K562 (cell line): ENCODE results near the gene TRIM31. TPM values are rescaled to one million over a fixed set of nuclear protein-coding genes. Genes with fewer than 3 reads are reported as not detected.

Source experiments
- BRD4 ChIP-seq: fragments of 200-600 bp; sonication (generic); IDR thresholded peaks from 2 replicates; pipeline ENCODE4 v1.6.1; 2017; ENCODE audit warnings: inconsistent platforms
- CBX3 ChIP-seq, 2 experiments: IDR thresholded peaks; 1 replicate in 1 of 2; 2 replicates in 1 of 2; pipeline ENCODE4 v1.6.1; 2012; ENCODE audit warnings: inconsistent platforms in 2 of 2, low read length in 2 of 2, borderline replicate concordance in 1 of 2, control low read depth in 1 of 2
- DACH1 ChIP-seq: fragments of 450-650 bp; IDR thresholded peaks from 2 replicates; pipeline ENCODE4 v1.6.1; 2018; ENCODE audit not compliant: partially characterized antibody
- KDM2B ChIP-seq: fragments of 250-450 bp; sonication (Bioruptor Pico); IDR thresholded peaks from 2 replicates; pipeline ENCODE4 v1.8.0; 2021; ENCODE audit warnings: mild to moderate bottlenecking, moderate library complexity
- MCM5 ChIP-seq: fragments of 450-650 bp; IDR thresholded peaks from 2 replicates; pipeline ENCODE4 v1.6.1; 2016; ENCODE audit warnings: low read depth
- MIER1 ChIP-seq: fragments of 450-650 bp; IDR thresholded peaks from 2 replicates; pipeline ENCODE4 v1.6.1; 2016; ENCODE audit warnings: antibody characterized with exemption, mild to moderate bottlenecking, low read depth
- MTA2 ChIP-seq: fragments of 450-650 bp; IDR thresholded peaks from 2 replicates; pipeline ENCODE4 v1.6.1; 2016; ENCODE audit warnings: low read depth
- NFATC3 ChIP-seq: fragments of 450-650 bp; IDR thresholded peaks from 2 replicates; pipeline ENCODE4 v1.6.1; 2017; ENCODE audit warnings: mild to moderate bottlenecking
- NFIC ChIP-seq: fragments of 450-650 bp; IDR thresholded peaks from 2 replicates; pipeline ENCODE4 v1.6.1; 2017; ENCODE audit warnings: mild to moderate bottlenecking, inconsistent platforms
- NR0B1 ChIP-seq: fragments of 450-650 bp; IDR thresholded peaks from one replicate; pipeline ENCODE4 v1.6.1; 2018; ENCODE audit warnings: mild to moderate bottlenecking, moderate library complexity; ENCODE audit not compliant: partially characterized antibody
- NR2F6 ChIP-seq: fragments of 450-650 bp; formaldehyde crosslinking; IDR thresholded peaks from 2 replicates; pipeline ENCODE4 v1.4.0; 2020; ENCODE audit warnings: mild to moderate bottlenecking
- POLR2AphosphoS2 ChIP-seq: IDR thresholded peaks from 2 replicates; pipeline ENCODE4 v1.6.1; 2012; ENCODE audit warnings: low read length, improper control_type of control experiment
- SNIP1 ChIP-seq: fragments of 450-650 bp; IDR thresholded peaks from 2 replicates; pipeline ENCODE4 v1.7.1; 2017; ENCODE audit warnings: low read depth, mild to moderate bottlenecking
- ZBTB11 ChIP-seq, 3 experiments: fragments of 200-800 bp in 1 of 3; fragments of 250-450 bp in 1 of 3; fragments of 450-650 bp in 1 of 3; sonication (Bioruptor Pico) in 1 of 3; sonication (Bioruptor generic) in 1 of 3; formaldehyde crosslinking in 1 of 3; IDR thresholded peaks; 2 replicates each; pipeline versions ENCODE4 v1.6.1 to v1.8.0; 2016 to 2022; ENCODE audit warnings: mild to moderate bottlenecking in 2 of 3, missing genetic modification characterization in 2 of 3, missing compliant biosample characterization in 1 of 3, moderate library complexity in 1 of 3
- ZC3H4 ChIP-seq: sonication (generic); formaldehyde crosslinking; IDR thresholded peaks from 2 replicates; pipeline ENCODE4 v1.9.0; 2021; ENCODE audit warnings: missing genetic modification reagents, borderline replicate concordance
- ZNF274 ChIP-seq: IDR thresholded peaks from 2 replicates; pipeline ENCODE4 v1.6.1; 2011; ENCODE audit warnings: low read depth, mild to moderate bottlenecking, low read length, moderate library complexity, borderline replicate concordance
- ZNF324 ChIP-seq: fragments of 250-450 bp; sonication (Bioruptor Pico); IDR thresholded peaks from 2 replicates; pipeline ENCODE4 v1.4.0; 2020; ENCODE audit warnings: mild to moderate bottlenecking
- polyA plus RNA-seq, 8 experiments: library from polyadenylated mRNA; depleted of rRNA in 4 of 8; stranded (reverse) in 5 of 8; unstranded in 3 of 8; fragments of >200 nt; fragmentation: Nextera tagmentation in 2 of 8; fragmentation: Illumina TruSeq in 1 of 8; extraction: Ambion mirVana in 2 of 8; extraction: Trizol in 1 of 8; gene quantifications; 2 replicates each; pipeline versions ENCODE4 v1.2.1 to v1.2.3, GENCODE V29; 2011 to 2014; ENCODE audit warnings: inconsistent platforms in 1 of 8, missing spikeins in 1 of 8
- total RNA-seq, 7 experiments: library from RNA; depleted of rRNA in 6 of 7; stranded (reverse); fragments of >200 nt in 6 of 7; fragmentation: Illumina TruSeq in 2 of 7; extraction: Trizol in 2 of 7; gene quantifications; 2 replicates each; pipeline versions ENCODE4 v1.2.1 to v1.2.3, GENCODE V29; 2011 to 2021; ENCODE audit warnings: low replicate concordance in 1 of 7
- TF ChIP-seq, protein P1 (sequence below), 2 experiments: IDR thresholded peaks; 2 replicates each; pipeline ENCODE4 v1.6.1; 2012; ENCODE audit warnings: improper control_type of control experiment in 2 of 2, low read depth in 2 of 2, low read length in 2 of 2, borderline replicate concordance in 1 of 2
- TF ChIP-seq, protein P2 (sequence below): fragments of 450-650 bp; formaldehyde crosslinking; IDR thresholded peaks from 2 replicates; pipeline ENCODE4 v1.4.0; 2020; ENCODE audit warnings: mild to moderate bottlenecking, moderate library complexity

The TRIM31 gene
- total and polyA plus RNA-seq, 9 of the 15 experiments (the other 6 are each of a cell fraction or from before 2014, with no cell fraction given), result not detected

DNA sequence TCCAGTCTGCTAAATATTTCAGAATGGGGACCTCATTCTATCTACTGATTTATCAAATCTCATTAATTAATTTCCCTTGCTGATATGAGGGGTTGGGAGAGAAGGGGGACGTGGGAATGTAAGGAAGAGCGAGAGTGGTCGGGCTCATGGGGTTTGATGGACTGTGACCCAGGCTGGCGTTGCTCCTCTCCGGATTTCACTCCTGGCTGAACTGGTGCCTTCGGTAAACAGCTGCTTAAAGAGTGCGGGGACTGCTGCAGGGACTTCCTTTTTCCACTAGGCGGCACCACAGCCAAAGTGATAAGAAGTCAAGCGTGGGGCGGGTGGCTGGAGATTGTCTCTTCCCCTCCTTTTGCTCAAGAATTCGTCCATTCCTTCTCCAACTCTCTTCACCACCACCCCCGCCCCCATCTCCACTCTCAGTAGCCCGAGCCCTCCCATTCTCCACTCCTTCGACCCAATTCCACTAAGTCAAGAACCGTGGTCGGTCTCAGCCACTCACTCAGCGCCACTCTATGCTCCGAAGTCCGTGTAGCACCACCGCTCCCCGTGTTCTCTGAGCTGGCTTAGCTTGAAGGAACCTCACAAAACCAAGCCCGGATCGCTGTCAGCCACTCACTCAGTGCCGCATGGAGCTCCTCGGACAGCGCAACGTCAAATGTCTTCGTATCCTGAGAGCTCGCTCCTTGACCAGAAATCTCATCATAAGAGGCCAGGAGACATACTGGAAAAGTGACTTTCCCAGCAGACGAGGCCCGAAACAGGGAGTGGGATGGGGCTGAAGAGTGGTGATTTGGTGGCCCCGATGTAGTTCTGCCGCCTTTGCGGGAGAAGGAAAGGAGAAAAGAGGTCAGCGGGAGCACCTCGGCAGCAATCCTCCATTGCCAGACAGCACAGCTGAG is 9.7 kb downstream of the TRIM31 start (continued):
- TF ChIP-seq ZBTB11 (CRISPR knock-in tag; IDR thresholded peaks at IDR 0.05) (no peak), ZNF274 (no peak), MTA2 (no peak), CBX3 (IDR thresholded peaks at IDR 0.05; ENCODE audit: borderline replicate concordance in 1 of 2, low read length in 2 of 2) (peak in 1 of 2 experiments; percentile 49; a peak in 1 of 3 replicates), POLR2AphosphoS2 (no peak), ZNF324 (CRISPR knock-in tag) (no peak), ZC3H4 (no peak), MIER1 (no peak), MCM5 (no peak), DACH1 (peak; percentile 87), SNIP1 (no peak), NR2F6 (CRISPR knock-in tag) (no peak), NFATC3 (no peak), BRD4 (no peak), NFIC (no peak), NR0B1 (no peak), KDM2B (no peak)
- TF ChIP-seq, protein P1, sequence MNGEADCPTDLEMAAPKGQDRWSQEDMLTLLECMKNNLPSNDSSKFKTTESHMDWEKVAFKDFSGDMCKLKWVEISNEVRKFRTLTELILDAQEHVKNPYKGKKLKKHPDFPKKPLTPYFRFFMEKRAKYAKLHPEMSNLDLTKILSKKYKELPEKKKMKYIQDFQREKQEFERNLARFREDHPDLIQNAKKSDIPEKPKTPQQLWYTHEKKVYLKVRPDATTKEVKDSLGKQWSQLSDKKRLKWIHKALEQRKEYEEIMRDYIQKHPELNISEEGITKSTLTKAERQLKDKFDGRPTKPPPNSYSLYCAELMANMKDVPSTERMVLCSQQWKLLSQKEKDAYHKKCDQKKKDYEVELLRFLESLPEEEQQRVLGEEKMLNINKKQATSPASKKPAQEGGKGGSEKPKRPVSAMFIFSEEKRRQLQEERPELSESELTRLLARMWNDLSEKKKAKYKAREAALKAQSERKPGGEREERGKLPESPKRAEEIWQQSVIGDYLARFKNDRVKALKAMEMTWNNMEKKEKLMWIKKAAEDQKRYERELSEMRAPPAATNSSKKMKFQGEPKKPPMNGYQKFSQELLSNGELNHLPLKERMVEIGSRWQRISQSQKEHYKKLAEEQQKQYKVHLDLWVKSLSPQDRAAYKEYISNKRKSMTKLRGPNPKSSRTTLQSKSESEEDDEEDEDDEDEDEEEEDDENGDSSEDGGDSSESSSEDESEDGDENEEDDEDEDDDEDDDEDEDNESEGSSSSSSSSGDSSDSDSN (IDR thresholded peaks at IDR 0.05; ENCODE audit: borderline replicate concordance in 1 of 2, low read depth in 2 of 2, low read length in 2 of 2), result no peak
- TF ChIP-seq, protein P2, sequence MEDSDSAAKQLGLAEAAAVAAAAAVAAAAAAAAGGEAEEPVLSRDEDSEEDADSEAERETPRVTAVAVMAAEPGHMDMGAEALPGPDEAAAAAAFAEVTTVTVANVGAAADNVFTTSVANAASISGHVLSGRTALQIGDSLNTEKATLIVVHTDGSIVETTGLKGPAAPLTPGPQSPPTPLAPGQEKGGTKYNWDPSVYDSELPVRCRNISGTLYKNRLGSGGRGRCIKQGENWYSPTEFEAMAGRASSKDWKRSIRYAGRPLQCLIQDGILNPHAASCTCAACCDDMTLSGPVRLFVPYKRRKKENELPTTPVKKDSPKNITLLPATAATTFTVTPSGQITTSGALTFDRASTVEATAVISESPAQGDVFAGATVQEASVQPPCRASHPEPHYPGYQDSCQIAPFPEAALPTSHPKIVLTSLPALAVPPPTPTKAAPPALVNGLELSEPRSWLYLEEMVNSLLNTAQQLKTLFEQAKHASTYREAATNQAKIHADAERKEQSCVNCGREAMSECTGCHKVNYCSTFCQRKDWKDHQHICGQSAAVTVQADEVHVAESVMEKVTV (CRISPR knock-in tag), result peak; percentile 94
